PFSK-1 (cell line): Measurements from ENCODE around the gene HAPLN2.

Experiments
- FOXP2 ChIP-seq: optimal IDR thresholded peaks from 2 replicates; pipeline ENCODE3; 2011; ENCODE audit warnings: borderline replicate concordance, control low read depth, inconsistent platforms; ENCODE audit not compliant: insufficient read depth; ENCODE audit errors: extremely low read length, extremely low read depth
- POLR2AphosphoS5 ChIP-seq: IDR thresholded peaks from 2 replicates; pipeline ENCODE4 v1.6.1; 2012; ENCODE audit warnings: low read depth, mild to moderate bottlenecking, control low read depth, low read length, moderate library complexity
- SIN3A ChIP-seq: IDR thresholded peaks from 2 replicates; pipeline ENCODE4 v1.6.1; 2012; ENCODE audit warnings: mild to moderate bottlenecking, low read length, moderate library complexity, borderline replicate concordance; ENCODE audit not compliant: insufficient read depth
- TAF1 ChIP-seq: IDR thresholded peaks from 2 replicates; pipeline ENCODE4 v1.6.1; 2012; ENCODE audit warnings: low read length, control low read depth, borderline replicate concordance; ENCODE audit not compliant: insufficient read depth
- TF ChIP-seq, protein P1 (sequence below), 2 experiments: IDR thresholded peaks; 2 replicates each; pipeline versions ENCODE4 v1.6.1 to v1.8.0; 2011 to 2012; ENCODE audit warnings: low read depth in 2 of 2, low read length in 2 of 2, control low read depth in 1 of 2, inconsistent platforms in 1 of 2, mild to moderate bottlenecking in 1 of 2, moderate library complexity in 1 of 2; ENCODE audit not compliant: insufficient read depth in 1 of 2

HAPLN2 gene

DNA sequence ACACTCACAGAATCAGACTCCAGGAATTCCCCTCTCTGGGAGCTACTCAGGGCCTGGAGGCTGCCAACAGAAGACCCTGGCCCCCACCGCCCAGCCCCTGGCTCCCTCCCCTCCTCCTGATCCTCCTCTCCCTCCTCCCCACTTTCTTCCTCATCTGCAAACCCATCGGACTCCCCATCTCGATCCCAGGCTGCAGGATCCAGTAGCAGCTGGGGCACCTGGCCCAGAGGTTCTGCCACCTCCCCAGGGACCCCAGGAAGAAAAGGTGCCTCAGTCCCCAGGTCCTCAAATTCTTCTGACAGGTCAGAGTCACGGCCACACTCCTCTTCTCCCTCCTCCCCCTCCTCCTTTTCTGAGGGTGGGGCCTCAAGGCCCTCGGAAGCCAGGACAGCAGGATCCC, 50.6 kb downstream of the HAPLN2 start:
- TF ChIP-seq, protein P1, sequence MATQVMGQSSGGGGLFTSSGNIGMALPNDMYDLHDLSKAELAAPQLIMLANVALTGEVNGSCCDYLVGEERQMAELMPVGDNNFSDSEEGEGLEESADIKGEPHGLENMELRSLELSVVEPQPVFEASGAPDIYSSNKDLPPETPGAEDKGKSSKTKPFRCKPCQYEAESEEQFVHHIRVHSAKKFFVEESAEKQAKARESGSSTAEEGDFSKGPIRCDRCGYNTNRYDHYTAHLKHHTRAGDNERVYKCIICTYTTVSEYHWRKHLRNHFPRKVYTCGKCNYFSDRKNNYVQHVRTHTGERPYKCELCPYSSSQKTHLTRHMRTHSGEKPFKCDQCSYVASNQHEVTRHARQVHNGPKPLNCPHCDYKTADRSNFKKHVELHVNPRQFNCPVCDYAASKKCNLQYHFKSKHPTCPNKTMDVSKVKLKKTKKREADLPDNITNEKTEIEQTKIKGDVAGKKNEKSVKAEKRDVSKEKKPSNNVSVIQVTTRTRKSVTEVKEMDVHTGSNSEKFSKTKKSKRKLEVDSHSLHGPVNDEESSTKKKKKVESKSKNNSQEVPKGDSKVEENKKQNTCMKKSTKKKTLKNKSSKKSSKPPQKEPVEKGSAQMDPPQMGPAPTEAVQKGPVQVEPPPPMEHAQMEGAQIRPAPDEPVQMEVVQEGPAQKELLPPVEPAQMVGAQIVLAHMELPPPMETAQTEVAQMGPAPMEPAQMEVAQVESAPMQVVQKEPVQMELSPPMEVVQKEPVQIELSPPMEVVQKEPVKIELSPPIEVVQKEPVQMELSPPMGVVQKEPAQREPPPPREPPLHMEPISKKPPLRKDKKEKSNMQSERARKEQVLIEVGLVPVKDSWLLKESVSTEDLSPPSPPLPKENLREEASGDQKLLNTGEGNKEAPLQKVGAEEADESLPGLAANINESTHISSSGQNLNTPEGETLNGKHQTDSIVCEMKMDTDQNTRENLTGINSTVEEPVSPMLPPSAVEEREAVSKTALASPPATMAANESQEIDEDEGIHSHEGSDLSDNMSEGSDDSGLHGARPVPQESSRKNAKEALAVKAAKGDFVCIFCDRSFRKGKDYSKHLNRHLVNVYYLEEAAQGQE (IDR thresholded peaks at IDR 0.05; ENCODE audit: insufficient read depth in 1 of 2, low read depth in 2 of 2, low read length in 2 of 2) = no peak
- TF ChIP-seq TAF1 (no peak), FOXP2 (no peak)

DNA sequence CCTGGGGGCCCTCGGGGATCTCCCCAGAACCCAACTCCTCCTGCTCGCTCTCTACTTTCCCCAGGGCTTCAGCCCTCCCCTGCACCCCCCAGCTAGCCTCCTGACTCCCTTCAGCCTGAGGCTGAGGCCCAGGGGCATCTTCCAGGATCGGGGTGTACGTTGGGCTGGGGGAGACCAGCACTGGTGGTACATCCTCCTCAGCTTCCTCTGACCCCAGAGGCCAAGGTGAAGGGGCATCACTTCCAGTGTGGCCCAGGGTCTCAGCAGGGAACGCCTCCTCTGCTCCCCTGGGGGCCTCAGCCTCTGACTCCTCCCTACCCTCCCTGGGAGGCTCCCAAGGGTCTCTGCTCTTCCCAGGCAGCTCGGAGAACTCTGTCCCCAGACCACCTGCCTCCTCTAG, 51.1 kb downstream of the HAPLN2 start:
- TF ChIP-seq POLR2AphosphoS5 = no peak
- TF ChIP-seq TAF1 = no peak
- TF ChIP-seq, protein P1 (IDR thresholded peaks at IDR 0.05; ENCODE audit: insufficient read depth in 1 of 2, low read depth in 2 of 2, low read length in 2 of 2) = no peak
- no peak for TF ChIP-seq FOXP2
- TF ChIP-seq SIN3A = no peak

DNA sequence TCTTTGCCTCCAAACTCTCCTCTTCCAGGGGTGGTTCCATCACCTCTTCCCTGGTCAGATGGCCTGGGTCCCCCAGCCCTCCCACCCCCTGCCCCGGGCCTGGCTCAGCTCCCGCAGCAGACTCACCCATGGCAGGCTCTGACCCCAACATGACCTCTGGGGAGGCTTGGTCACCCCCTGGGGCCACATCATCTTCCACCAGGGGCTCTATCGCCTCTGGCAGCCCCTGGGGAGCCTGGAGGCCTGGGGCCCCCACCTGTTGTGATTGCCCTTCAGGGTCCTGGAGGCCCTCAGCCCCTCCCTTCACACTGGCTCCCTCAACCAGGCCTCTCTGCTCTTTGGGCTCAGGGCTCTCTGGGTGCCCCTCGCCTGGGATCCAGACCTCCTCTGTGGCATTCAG, 51.6 kb downstream of the HAPLN2 start:
- TF ChIP-seq SIN3A = no peak
- no peak for TF ChIP-seq POLR2AphosphoS5
- TF ChIP-seq TAF1 = no peak
- no peak for TF ChIP-seq FOXP2
- TF ChIP-seq, protein P1 (IDR thresholded peaks at IDR 0.05; ENCODE audit: insufficient read depth in 1 of 2, low read depth in 2 of 2, low read length in 2 of 2) = no peak

DNA sequence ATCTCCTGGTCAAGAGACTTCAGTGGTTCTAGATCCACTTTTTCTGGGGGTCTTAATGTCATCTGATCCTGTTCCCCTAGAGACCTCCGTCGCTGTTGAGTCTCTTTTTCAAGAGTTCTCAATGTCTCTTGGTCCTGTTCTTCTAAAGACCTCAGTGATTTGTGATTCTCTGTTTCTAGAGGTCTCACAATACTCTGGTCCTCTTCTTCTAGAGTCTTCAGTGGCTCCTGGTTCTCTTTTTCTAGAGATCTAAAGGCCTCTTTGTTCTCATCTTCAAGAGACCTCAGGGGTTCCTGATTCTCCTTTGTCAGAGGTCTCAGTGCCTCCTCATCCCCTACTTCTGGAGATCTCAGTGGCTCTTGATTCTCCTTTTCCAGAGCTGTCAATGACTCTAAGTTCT, 52.6 kb downstream of the HAPLN2 start:
- TF ChIP-seq SIN3A (no peak), FOXP2 (no peak), TAF1 (no peak), POLR2AphosphoS5 (no peak)
- TF ChIP-seq, protein P1 (IDR thresholded peaks at IDR 0.05; ENCODE audit: insufficient read depth in 1 of 2, low read depth in 2 of 2, low read length in 2 of 2) = no peak

DNA sequence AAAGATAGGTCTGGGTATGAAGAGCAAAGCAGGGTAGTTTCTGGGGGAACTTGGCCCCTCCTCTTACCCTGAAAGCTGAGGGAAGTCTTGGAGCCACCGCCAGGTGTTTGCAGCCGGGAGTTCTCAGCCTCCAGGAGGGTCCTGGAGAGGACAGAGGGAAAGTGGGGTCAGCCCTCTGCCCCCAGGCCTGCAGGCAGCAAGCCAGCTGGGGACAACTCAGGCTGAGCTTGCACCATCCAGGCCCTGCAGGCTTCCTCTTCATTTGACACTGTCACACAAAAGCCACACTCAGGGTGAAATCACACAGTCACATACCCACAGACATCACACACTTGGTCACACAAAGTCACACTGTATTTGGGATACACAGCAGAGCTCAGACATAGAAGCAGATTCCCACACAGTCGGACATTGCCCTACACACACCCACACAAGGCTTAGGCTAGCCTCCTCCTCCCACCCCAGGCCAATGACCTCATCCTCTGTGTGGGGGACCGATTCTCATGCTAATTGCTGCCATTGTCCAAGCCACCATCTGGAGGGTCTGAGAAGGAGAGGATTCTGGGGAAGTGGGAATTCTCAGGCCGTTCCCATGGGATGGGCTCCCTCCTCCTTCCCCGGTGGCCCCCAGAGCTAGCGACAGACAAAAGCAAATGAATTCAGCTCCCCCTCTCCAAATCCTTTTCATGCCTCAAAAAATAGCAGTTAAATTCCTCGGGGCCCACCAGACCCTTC, 54.3 kb downstream of the HAPLN2 start:
- TF ChIP-seq TAF1 (no peak), POLR2AphosphoS5 (peak; percentile 20; the same call in 1 of the 2 replicates)
